Limb (tissue), 2 donors: ENCODE measurements around the gene COL12A1.
A peak's percentile ranks its signal among the peaks of the same experiment; 100 is the strongest.

Experiments
- DNase-seq, 2 donors: peaks; one replicate each; pipeline ENCODE4 v3.0.0-alpha.2; 2016; ENCODE audit errors: extremely low spot score in 2 of 2

COL12A1 gene

GRCh38 chr6:75103431-75103830 lies 102.4 kb downstream of the COL12A1 start:
- DNase-seq, result no peak

- no peak for DNase-seq
Observed at GRCh38 chr6:75102301-75102700, 103.6 kb downstream of the COL12A1 start.

- no peak for DNase-seq
Observed at GRCh38 chr6:75101896-75102295, 104.0 kb downstream of the COL12A1 start.

- peak in 1 of 2 donors; percentile 63 for DNase-seq
Observed at GRCh38 chr6:75098709-75099108, 107.1 kb downstream of the COL12A1 start.

- DNase-seq, result no peak
Observed at GRCh38 chr6:75096966-75097365, 108.9 kb downstream of the COL12A1 start.

GRCh38 chr6:75094614-75095200 lies 111.1 kb downstream of the COL12A1 start:
- DNase-seq, result peak in 1 of 2 donors; percentile 75

GRCh38 chr6:75091467-75092190 lies 114.2 kb downstream of the COL12A1 start:
- no peak for DNase-seq

GRCh38 chr6:75090576-75090975 lies 115.3 kb downstream of the COL12A1 start:
- no peak for DNase-seq

GRCh38 chr6:75089921-75090320 lies 115.9 kb downstream of the COL12A1 start:
- no peak for DNase-seq

GRCh38 chr6:75089151-75089897 lies 116.5 kb downstream of the COL12A1 start:
- no peak for DNase-seq

- no peak for DNase-seq
Observed at GRCh38 chr6:75085931-75086635, 119.8 kb downstream of the COL12A1 start.

GRCh38 chr6:75084872-75085381 lies 120.9 kb downstream of the COL12A1 start:
- peak in 1 of 2 donors; percentile 57 for DNase-seq

- DNase-seq, result peak in 1 of 2 donors; percentile 48
Observed at GRCh38 chr6:75084018-75084417, 121.8 kb downstream of the COL12A1 start.

GRCh38 chr6:75081921-75082320 lies 123.9 kb downstream of the COL12A1 start:
- DNase-seq, result no peak

- DNase-seq, result no peak
Observed at GRCh38 chr6:75081047-75081446, 124.8 kb downstream of the COL12A1 start.

- no peak for DNase-seq
Observed at GRCh38 chr6:75079589-75079988, 126.3 kb downstream of the COL12A1 start.

- DNase-seq, result no peak
Observed at GRCh38 chr6:75077701-75078100, 128.2 kb downstream of the COL12A1 start.

GRCh38 chr6:75076009-75076408 lies 129.8 kb downstream of the COL12A1 start:
- DNase-seq, result no peak

- no peak for DNase-seq
Observed at GRCh38 chr6:75070244-75070643, 135.6 kb downstream of the COL12A1 start.

- DNase-seq, result no peak
Observed at GRCh38 chr6:75065523-75065922, 140.3 kb downstream of the COL12A1 start.

GRCh38 chr6:75052491-75052890 lies 153.4 kb downstream of the COL12A1 start:
- DNase-seq, result no peak

GRCh38 chr6:75049308-75049707 lies 156.5 kb downstream of the COL12A1 start:
- no peak for DNase-seq
